ENCODE results near the gene TIMM29.

TIMM29 gene

GRCh38 chr19:10912619-10913018, 16.0 kb upstream of the TIMM29 start:
- TF ChIP-seq EZH2phosphoT487 (IDR thresholded peaks at IDR 0.05; ENCODE audit: low read depth) (no peak), CTCF (IDR thresholded peaks at IDR 0.05; ENCODE audit: low read depth, low read length) (no peak)
- Histone ChIP-seq H3K4me1 (ENCODE audit: low read length) (no peaks in the 10 kb centered on the region), H4K20me1 (ENCODE audit: insufficient read depth, low read length) (no peaks in the 10 kb centered on the region), H2AFZ (ENCODE audit: low read depth, low read length) (no peak overlapping the region), H3K27me3 (ENCODE audit: low read depth, low read length) (no peaks in the 10 kb centered on the region), H3K27ac (ENCODE audit: low read length) (no peak overlapping the region), H3K9ac (ENCODE audit: low read length) (no peak overlapping the region), H3K36me3 (replicated peaks; ENCODE audit: low read depth, low read length) (peaks cover 55% of the 10 kb centered on the region), H3K4me3 (ENCODE audit: low read length) (no peak overlapping the region), H3K4me2 (ENCODE audit: low read length) (no peak overlapping the region), H3K79me2 (ENCODE audit: low read length) (no peaks in the 10 kb centered on the region; the same call in 1 of the 2 replicates), H3K9me3 (ENCODE audit: insufficient read depth, low read length) (no peaks in the 10 kb centered on the region)

GRCh38 chr19:10913716-10914340, 14.8 kb upstream of the TIMM29 start:
- TF ChIP-seq EZH2phosphoT487 (IDR thresholded peaks at IDR 0.05; ENCODE audit: low read depth) (no peak), CTCF (IDR thresholded peaks at IDR 0.05; ENCODE audit: low read depth, low read length) (no peak)
- Histone ChIP-seq H3K4me2 (ENCODE audit: low read length) (no peak overlapping the region), H3K9ac (ENCODE audit: low read length) (no peak overlapping the region), H3K79me2 (ENCODE audit: low read length) (no peaks in the 10 kb centered on the region), H3K4me1 (ENCODE audit: low read length) (no peaks in the 10 kb centered on the region), H3K27ac (ENCODE audit: low read length) (no peak overlapping the region), H2AFZ (ENCODE audit: low read depth, low read length) (no peak overlapping the region), H3K36me3 (replicated peaks; ENCODE audit: low read depth, low read length) (peaks cover 46% of the 10 kb centered on the region), H3K4me3 (ENCODE audit: low read length) (no peak overlapping the region), H4K20me1 (ENCODE audit: insufficient read depth, low read length) (no peaks in the 10 kb centered on the region), H3K9me3 (ENCODE audit: insufficient read depth, low read length) (no peaks in the 10 kb centered on the region), H3K27me3 (ENCODE audit: low read depth, low read length) (no peaks in the 10 kb centered on the region)

GRCh38 chr19:10915130-10916091, 13.2 kb upstream of the TIMM29 start:
- no peak overlapping the region for H3K27ac ChIP-seq (ENCODE audit: low read length)

More at GRCh38 chr19:10915130-10916091, 13.2 kb upstream of the TIMM29 start:
- no peaks in the 10 kb centered on the region for H3K79me2 ChIP-seq (ENCODE audit: low read length)
- no peaks in the 10 kb centered on the region for H3K4me1 ChIP-seq (ENCODE audit: low read length)
- no peak overlapping the region for H3K9ac ChIP-seq (ENCODE audit: low read length)
- H3K4me3 ChIP-seq (ENCODE audit: low read length) = no peak overlapping the region
- H2AFZ ChIP-seq (ENCODE audit: low read depth, low read length) = no peak overlapping the region
- no peak overlapping the region for H3K4me2 ChIP-seq (ENCODE audit: low read length)
- no peaks in the 10 kb centered on the region for H3K27me3 ChIP-seq (ENCODE audit: low read depth, low read length)
- TF ChIP-seq CTCF (IDR thresholded peaks at IDR 0.05; ENCODE audit: low read depth, low read length) (no peak), EZH2phosphoT487 (IDR thresholded peaks at IDR 0.05; ENCODE audit: low read depth) (no peak)
- peaks cover 51% of the 10 kb centered on the region for H3K36me3 ChIP-seq (replicated peaks; ENCODE audit: low read depth, low read length)
- no peaks in the 10 kb centered on the region for H4K20me1 ChIP-seq (ENCODE audit: insufficient read depth, low read length)
- no peaks in the 10 kb centered on the region for H3K9me3 ChIP-seq (ENCODE audit: insufficient read depth, low read length)
